T-helper 1 cell treated with Interleukin-12 subunit alpha and Interleukin-12 subunit beta and Interleukin-4 antibody, amounts not matched to agents 30 μg/mL and 1 μg/mL, for 36 hours (primary cell): Measurements from ENCODE around the gene SLC6A20.

Source experiments
- H3K27ac Mint-ChIP-seq: one replicate; pipeline ENCODE4 v1.8.0; 2021; ENCODE audit warnings: mild to moderate bottlenecking, mixed read lengths
- H3K27me3 Mint-ChIP-seq: one replicate; pipeline ENCODE4 v1.8.0; 2021; ENCODE audit warnings: low read depth, mixed read lengths
- H3K36me3 Mint-ChIP-seq: one replicate; pipeline ENCODE4 v1.8.0; 2021; ENCODE audit warnings: low read depth, mixed read lengths
- H3K4me1 Mint-ChIP-seq: one replicate; pipeline ENCODE4 v1.8.0; 2021; ENCODE audit warnings: low read depth, mixed read lengths
- H3K4me3 Mint-ChIP-seq: one replicate; pipeline ENCODE4 v1.8.0; 2021; ENCODE audit warnings: mild to moderate bottlenecking, moderate library complexity, mixed read lengths
- H3K9me3 Mint-ChIP-seq: one replicate; pipeline ENCODE4 v1.8.0; 2021; ENCODE audit warnings: mixed read lengths

The SLC6A20 gene

GRCh38 chr3:45715945-45716344, 80.4 kb downstream of the SLC6A20 start:
- Mint-ChIP-seq H3K4me1 (peaks cover 5% of the 10 kb centered on the region), H3K36me3 (peaks cover 38% of the 10 kb centered on the region), H3K27ac (no peak overlapping the region)

GRCh38 chr3:45712434-45713110, 83.8 kb downstream of the SLC6A20 start:
- Mint-ChIP-seq H3K36me3 (peaks cover 43% of the 10 kb centered on the region), H3K27ac (no peak overlapping the region), H3K4me3 (no peak overlapping the region), H3K27me3 (no peaks in the 10 kb centered on the region), H3K9me3 (no peaks in the 10 kb centered on the region), H3K4me1 (peaks cover 7% of the 10 kb centered on the region)

More at GRCh38 chr3:45715945-45716344, 80.4 kb downstream of the SLC6A20 start:
- Mint-ChIP-seq H3K9me3 (no peaks in the 10 kb centered on the region), H3K27me3 (no peaks in the 10 kb centered on the region), H3K4me3 (no peak overlapping the region)

DNA sequence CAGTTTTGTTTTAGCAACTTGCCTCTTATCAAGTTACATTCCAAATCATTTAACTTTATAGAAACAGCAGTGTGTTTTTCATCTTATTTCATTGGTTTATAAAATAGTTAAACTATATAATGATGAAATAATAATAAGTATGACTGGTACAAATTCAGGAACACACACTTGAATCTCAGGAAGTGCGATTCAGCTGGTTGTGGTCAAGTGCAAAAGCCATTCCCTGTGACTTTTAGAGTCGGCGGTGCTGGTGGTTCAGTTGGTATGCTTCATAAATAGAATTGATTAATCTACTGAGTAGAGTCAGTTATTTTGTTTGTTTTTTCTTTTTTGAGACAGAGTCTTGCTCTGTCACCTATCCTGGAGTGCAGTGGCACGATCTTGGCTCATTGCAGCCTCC, 84.4 kb downstream of the SLC6A20 start:
- Mint-ChIP-seq H3K4me3 (no peak overlapping the region), H3K27me3 (no peaks in the 10 kb centered on the region), H3K36me3 (peaks cover 44% of the 10 kb centered on the region), H3K9me3 (no peaks in the 10 kb centered on the region), H3K4me1 (peaks cover 7% of the 10 kb centered on the region), H3K27ac (no peak overlapping the region)

- no peaks in the 10 kb centered on the region for H3K9me3 Mint-ChIP-seq
- no peak overlapping the region for H3K4me3 Mint-ChIP-seq
- H3K4me1 Mint-ChIP-seq, result peaks cover 19% of the 10 kb centered on the region
- no peaks in the 10 kb centered on the region for H3K27me3 Mint-ChIP-seq
- no peak overlapping the region for H3K27ac Mint-ChIP-seq
- H3K36me3 Mint-ChIP-seq, result peaks cover 42% of the 10 kb centered on the region
Observed at GRCh38 chr3:45705839-45706808, 90.2 kb downstream of the SLC6A20 start.
